Measurements from ENCODE around the gene NME7.

DNA sequence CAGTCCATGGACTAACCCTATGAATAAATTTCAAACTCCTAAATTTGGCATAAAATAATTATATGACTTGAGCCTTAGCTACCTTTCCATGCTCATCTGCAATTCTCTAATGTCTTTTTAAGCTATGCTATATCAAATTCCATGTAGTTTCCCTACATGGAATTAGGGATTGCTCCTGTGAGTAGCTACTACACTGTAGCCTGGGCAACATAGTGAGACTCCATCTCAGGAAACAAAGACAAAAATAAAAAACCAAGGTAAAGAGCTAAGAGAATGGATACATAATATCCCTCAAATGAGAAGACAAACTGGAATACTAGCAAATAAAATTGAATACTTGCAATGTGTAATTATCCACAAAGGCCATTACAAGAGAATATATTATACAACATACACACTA, 223.6 kb downstream of the NME7 start:
- TF ChIP-seq EP300 (IDR thresholded peaks at IDR 0.05) (no peak), POLR2A (IDR thresholded peaks at IDR 0.05) (no peak)

Measured in sigmoid colon (tissue), 4 donors.